NCI-H1105 treated with DMSO at 0.1 percent for 48 hours (cell line): ENCODE data around the gene KDM4B.
"Not testable (repeated sequence)": the region's sequence is repeated elsewhere in the genome, so short reads cannot be mapped to it uniquely, and the experiment has no call there.

Experiments
- DNase-seq: peaks from one replicate; lab custom pipeline; 2025; lab: John Stamatoyannopoulos, UW

KDM4B gene

DNA sequence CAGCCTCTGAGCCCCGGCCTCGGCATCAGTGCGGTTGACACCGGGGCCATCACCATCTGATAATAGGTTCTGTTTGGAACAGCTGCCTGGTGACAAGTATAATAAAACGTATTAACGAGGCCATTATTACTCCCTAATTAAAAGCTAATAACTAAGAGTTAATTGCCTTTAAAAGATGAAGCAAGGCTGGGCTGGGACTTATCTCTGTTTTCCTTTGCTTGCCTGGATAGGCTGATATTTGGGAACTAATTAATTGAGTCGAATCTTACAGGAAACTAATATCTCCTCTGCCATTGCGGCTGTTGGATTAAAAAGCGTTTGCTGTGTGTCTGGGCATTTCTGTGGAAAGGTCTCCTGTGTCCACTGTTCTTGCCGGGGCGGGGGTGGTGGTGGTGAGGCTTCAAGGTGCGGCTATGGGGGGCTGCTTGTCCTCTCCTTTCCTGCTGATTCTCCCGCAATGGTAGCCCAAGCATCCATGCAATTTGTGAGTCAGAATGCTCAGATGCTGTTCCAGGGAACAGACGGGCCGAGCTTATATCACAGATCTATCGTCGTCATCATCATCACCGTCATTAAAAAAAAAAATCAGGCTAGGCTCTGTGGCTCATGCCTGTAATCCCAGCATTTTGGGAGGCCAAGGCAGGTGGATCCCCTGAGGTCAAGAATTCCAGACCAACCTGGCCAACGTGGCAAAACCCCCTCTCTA is 209.0 kb downstream of the KDM4B start:
- DNase-seq: no peak

DNA sequence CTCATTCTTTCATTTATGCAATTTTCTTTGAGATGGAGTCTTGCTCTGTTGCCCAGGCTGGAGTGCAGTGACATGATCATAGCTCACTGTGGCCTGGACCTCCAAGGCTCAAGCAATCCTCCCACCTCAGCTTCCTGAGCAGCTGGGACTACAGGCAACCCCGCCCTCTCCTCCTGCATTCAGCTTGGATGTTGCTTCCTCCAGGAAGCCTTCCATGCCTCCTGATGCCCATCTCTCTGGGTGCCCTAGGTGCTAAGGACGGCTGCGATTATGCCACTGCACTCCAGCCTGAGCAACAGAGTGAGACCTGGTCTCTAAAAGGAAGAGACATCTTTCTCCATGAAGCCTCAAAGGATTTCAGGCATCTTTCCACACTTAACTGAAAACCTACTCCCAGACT is 209.9 kb downstream of the KDM4B start:
- DNase-seq: no peak

DNA sequence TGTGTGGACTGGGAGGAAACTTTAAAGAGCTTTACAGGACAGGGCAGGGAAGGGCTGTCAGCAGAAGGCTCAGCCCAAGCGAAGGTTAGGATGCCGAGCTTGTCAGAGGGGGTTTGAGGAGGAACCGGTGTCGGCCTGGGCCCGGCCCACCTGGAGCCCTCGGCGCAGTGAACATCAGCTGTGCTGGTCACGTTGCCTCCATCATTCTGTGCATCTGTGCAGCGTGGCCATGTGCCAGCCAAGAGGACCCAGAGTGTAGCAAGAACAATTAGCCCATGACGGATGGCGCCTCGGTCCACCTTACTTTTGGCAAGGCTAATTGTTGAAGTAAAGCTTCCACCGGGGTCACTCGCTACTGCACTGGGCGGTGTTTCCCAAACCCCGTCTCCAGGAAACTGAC is 210.3 kb downstream of the KDM4B start:
- peak; percentile 36 for DNase-seq

DNA sequence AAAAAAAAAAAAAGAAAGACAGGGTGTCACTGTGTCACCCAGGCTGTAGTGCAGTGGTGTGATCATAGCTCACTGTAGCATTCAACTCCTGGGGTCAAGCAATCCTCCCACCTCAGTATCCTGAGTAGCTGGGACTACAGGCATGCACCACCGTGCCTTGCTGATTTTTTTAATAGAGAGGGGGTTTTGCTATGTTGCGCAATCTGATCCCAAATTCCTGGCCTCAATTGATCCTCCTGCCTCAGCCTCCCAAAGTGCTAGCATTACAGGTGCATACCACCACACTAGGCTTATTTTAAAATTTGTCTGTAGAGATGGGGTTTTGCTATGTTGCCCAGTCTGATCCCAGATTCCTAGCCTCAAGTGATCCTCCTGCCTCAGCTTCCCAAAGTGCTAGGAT is 212.4 kb downstream of the KDM4B start:
- no peak for DNase-seq

DNA sequence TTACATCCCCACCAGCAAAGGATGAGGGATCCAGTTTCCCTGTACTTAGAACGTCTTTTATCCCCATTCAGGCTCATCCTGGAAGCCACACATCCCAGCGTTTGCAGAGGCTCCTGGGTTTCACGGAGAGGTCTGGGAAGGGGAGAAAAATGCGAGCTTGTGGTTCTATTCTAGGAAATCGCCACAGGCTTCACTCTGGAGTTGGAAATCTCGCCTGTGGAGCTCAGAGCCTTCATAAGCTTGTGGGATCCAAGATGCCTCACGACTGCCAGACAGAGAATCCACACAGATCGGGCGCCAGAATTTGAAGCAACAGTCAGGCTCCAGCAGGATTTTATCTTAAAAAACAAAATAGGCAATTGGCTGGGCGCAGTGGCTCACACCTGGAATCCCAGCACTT is 213.8 kb downstream of the KDM4B start:
- no peak for DNase-seq

DNA sequence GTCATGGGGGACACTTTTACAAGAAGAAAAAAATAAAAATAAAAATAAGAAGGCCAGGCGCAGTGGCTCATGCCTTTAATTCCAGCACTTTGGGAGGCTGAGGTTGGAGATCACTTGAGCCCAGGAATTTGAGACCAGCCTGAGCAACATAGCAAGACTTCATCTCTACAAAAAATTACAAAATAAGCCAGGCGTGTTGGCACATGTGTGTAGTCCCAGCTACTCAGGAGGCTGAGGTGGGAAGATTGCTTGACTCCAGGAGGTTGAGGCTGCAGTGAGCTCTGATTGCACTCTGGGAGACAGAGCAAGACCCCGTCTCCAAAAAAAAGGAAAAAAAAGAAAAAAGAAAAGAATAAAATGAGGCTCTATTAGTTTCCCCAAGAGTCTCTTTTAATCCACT is 214.7 kb downstream of the KDM4B start:
- no peak for DNase-seq

DNA sequence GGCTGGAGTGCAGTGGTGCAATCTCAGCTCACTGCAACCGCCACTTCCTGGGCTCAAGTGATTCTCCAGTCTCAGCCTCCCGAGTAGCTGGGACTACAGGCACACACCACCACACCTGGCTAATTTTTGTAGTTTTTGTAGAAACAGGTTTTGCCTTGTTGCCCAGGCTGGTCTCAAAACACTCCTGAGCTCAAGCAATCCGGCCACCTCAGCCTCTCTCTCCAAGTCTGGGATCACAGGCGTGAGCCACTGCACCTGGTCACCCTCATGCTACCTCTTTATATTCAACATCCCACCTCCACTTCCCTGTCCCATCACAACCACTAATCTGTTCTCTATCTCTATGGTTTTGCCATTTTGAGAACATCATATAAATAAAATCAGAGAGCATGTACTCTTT is 216.0 kb downstream of the KDM4B start:
- DNase-seq: no peak

DNA sequence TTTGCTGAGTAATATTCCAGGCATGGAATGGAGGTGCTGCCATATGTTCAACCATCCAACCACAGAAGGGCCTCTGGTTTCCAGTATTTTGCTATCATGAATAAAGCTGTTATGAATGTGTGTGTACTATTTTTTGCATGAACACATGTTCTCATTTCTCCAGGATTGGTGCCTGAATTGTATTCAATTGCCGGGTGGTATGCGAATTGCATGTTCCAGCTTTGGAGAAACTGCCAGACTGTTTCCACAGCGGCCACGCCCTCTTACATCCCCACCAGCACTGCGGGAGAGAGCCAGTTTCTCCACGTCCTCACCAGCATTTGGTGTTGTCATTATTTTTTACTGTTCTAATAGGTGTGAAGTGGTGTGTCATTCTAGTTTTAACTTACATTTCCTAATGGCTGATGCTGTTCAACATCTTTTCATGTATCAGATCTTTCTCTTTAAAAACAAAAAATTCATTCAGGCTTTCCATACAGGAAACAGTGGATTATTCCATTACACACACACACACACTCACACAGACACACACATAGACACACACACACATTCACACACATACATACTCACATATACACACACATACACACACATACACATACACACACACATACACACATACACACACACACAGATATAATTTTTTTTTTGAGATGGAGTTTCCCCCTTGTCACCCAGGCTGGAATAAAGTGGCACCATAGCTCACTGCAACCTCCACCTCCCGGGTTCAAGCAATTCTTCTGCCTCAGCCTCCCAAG is 217.6 kb downstream of the KDM4B start:
- DNase-seq: no peak

DNA sequence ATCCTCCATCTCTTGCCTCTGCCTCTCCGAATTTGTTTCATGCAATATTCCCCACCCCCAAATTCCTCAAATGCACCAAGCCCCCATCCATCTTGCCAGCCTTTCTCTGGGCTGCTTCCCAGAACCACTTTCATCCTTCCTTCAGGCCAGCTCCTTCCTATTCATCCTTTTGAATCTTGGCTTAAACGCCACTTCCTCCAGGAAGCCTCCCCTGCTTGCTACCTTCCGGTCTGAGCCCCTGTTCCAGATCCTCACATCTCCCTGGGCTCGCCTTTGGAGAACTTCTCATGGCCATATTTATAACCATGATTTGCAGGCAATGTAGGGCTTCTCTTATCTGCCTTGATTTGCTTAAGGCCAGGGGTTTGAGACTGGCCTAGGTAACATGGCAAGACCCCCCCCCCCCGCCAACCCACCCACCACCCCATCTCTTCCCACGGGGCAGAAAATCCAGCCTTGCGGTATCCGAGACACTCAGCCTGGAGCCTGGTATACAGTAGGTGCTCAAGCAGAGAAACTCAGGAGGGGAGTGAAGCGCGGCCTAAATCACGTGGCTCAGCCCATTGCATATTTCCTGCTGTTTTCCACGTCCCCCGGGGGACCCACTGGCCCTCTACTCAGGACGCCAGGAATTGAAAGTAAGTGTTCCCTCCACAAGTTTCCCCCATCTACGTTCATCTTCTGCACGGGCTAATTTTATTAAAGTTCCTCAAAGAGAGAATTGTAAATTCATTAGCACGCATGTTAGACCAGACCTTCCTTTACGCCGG is 219.8 kb downstream of the KDM4B start:
- no peak for DNase-seq

DNA sequence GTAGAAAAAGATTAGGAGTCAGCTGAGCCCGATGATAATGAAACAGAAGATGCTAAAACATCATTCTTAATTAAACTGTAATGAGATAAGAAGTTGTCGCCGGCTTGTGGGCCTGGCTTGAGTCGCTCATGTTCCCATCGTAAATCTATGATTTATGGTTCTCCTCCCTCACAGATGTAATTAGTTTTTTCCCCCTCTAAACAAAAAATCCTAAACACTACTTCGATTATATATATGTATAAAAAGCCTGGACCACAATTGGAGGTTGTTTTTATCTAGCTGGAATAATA is 220.3 kb downstream of the KDM4B start:
- no peak for DNase-seq

DNA sequence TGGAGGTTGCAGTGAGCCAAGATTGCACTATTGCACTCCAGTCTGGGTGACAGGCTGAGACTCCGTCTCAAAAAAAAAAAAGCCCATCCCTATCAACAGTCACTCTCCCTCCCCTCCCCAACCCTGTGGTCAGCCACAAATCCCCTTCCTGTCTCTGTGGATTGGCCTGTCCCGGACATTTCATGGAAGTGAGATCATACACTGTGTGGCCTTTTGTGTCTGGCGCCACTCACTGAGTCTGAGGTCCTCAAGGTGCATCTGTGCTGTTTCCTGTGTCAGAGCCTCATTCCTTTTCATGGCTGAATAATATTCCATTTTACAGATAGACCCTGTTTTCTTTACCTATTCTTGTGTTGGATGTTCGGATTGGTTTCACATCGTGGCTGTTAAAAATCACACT is 222.2 kb downstream of the KDM4B start:
- no peak for DNase-seq

DNA sequence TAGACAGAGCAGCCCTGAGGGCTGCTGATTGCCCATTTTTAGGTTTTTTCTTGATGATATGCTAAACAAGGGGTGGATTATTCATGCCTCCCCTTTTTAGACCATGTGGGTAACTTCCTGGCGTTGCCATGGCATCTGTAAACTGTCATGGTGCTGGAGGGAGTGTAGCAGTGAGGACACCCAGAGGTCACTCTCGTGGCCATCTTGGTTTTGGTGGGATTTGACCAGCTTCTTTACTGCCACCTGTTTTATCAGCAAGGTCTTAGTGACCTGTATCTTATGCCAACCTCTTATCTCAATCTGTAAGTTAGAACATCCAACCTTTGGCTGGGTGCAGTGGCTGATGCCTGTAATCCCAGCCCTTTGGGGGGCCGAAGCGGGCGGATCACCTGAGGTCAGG is 223.7 kb downstream of the KDM4B start:
- no peak for DNase-seq

DNA sequence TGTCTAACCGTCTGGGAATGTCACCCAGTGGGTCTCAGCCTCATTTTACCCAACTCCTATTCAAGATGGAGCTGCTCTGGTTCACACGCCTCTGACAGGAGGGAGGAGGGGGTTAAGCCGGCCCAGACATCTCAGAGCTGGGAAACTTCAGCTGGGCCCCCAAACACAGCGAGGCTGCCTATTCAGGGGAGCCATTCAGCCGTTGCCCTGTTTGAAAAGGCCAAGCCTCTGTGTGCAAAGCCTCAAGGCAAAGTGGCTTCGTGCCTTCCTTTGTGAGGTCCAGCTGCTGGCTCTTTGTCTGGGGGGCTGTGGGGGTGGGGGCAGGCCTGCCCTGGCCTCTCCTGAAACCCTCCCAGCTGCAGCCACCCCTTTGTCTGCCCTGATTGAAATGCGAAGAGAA is 224.3 kb downstream of the KDM4B start:
- DNase-seq: no peak

DNA sequence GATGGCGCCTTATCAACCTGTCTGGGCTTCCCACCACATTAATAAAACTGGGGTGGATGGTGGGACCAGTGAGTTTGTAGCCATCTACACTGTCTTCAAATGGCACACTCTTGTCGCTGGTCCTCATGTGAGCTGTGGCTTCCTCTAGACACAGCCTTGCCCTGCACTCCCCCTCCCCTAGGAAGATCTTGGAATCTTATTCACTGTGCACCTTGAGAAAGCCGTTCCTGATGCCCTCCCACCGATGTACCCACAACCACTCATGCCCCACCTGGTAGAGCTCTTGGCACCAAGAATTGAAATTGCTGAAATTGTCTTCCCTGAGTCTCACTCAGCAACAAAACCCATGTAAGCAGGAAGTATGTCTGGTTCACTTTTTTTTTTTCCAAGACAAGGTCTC is 225.7 kb downstream of the KDM4B start:
- DNase-seq: no peak

DNA sequence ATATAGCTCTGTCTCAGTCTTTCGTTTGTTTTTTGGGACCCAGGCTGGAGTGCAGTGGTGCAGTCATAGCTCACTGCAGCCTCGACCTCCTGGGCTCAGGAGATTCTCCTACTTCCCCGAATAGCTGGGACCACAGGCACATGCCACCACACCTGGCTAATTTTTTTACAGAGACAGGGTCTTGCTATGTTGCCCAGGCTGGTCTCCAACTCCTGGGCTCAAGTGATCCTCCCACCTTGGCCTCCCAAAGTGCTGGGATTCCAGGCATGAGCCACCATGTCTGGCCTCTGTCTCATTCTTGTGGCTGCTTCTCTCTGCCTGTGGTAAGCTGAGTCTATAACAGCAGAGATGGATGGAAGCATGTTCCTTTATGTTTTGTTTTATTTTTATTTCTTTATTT is 226.7 kb downstream of the KDM4B start:
- DNase-seq: not testable (repeated sequence)

DNA sequence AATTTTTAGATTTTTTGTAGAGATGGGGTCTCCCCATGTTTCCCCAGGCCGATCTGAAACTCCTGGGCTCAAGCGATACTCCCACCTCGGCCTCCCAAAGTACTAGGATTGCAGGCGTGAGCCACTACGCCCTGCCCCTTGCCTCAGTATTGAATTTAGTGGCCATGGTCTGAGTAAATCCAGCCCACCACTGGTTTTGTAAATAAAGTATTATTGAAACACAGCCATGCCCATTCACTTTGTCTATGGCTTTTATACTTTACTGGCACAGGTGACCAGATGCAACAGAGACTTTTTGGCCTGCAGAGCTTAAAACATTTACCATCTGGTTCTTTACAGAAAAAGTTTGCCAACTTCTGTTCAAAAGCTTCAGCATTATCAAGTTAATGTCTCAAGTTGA is 227.9 kb downstream of the KDM4B start:
- DNase-seq: no peak

DNA sequence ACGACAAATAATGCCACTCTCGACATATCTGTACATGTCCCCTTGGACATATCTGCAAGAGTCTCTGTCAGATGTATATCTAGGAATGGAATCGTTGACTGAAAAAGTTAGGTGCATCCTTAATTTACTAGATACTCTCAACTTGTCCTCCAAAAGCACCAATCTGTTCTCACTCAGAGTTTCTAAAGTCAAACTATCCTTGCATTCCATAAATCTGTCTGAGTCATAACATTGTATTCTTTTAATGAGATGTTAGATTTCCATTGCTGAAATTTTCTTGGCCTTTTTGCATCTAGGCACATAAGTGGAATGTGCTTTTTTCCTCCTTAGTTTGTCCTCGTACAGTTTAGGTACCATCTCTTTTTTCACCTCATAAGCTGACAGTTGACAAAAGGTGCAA is 231.9 kb downstream of the KDM4B start:
- DNase-seq: no peak

DNA sequence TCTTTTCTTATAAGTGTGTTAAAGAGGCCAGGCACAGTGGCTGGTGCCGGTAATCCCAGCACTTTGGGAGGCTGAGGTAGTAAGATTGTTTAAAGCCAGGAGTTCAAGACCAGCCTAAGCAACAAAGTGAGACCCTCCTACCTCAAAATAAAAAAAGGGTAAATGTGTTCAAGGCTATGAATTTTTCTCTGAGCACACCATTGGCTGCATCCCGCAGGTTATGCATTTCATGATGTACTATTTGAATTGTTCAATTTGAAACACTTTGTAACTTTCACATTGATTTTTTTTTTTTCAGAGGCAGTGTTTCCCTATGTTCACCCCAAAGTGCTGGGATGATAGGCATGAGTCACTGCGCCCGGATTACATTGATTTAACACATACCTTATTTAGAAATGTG is 233.6 kb downstream of the KDM4B start:
- DNase-seq: no peak
